Measurements from ENCODE around the gene TFCP2L1.
A peak's percentile ranks its signal among the peaks of the same experiment; 100 is the strongest.

The TFCP2L1 gene

GRCh38 chr2:121263996-121264715 lies 20.8 kb downstream of the TFCP2L1 start:
- DNase-seq, result no peak

- peak; percentile 34 for DNase-seq
These were observed 24.4 kb downstream of the TFCP2L1 start for GRCh38 chr2:121260370-121261154.

GRCh38 chr2:121258051-121258450 lies 27.0 kb downstream of the TFCP2L1 start:
- no peak for DNase-seq

GRCh38 chr2:121257480-121257840 lies 27.5 kb downstream of the TFCP2L1 start:
- no peak for DNase-seq

- DNase-seq, result no peak
These were observed 28.1 kb downstream of the TFCP2L1 start for GRCh38 chr2:121256720-121257479.

GRCh38 chr2:121255358-121255757 lies 29.6 kb downstream of the TFCP2L1 start:
- no peak for DNase-seq

- peak; percentile 65 for DNase-seq
These were observed 30.3 kb downstream of the TFCP2L1 start for GRCh38 chr2:121254748-121255147.

GRCh38 chr2:121253674-121254240 lies 31.2 kb downstream of the TFCP2L1 start:
- no peak for DNase-seq

GRCh38 chr2:121253021-121253673 lies 31.9 kb downstream of the TFCP2L1 start:
- DNase-seq, result no peak

GRCh38 chr2:121251497-121251896 lies 33.5 kb downstream of the TFCP2L1 start:
- DNase-seq, result no peak

- no peak for DNase-seq
These were observed 36.1 kb downstream of the TFCP2L1 start for GRCh38 chr2:121248766-121249343.

GRCh38 chr2:121247971-121248370 lies 37.0 kb downstream of the TFCP2L1 start:
- no peak for DNase-seq

GRCh38 chr2:121247534-121247933 lies 37.5 kb downstream of the TFCP2L1 start:
- DNase-seq, result no peak

GRCh38 chr2:121246704-121247255 lies 38.2 kb downstream of the TFCP2L1 start:
- no peak for DNase-seq

- DNase-seq, result no peak
These were observed 39.1 kb downstream of the TFCP2L1 start for GRCh38 chr2:121245913-121246312.

GRCh38 chr2:121245120-121245820 lies 39.7 kb downstream of the TFCP2L1 start:
- no peak for DNase-seq

GRCh38 chr2:121244616-121245015 lies 40.4 kb downstream of the TFCP2L1 start:
- no peak for DNase-seq

- no peak for DNase-seq
These were observed 41.1 kb downstream of the TFCP2L1 start for GRCh38 chr2:121243821-121244460.

GRCh38 chr2:121242976-121243375 lies 42.0 kb downstream of the TFCP2L1 start:
- DNase-seq, result no peak

- no peak for DNase-seq
These were observed 42.7 kb downstream of the TFCP2L1 start for GRCh38 chr2:121242175-121242875.
